Sigmoid colon (tissue), 4 donors: ENCODE results near the gene CASKIN2.

Experiments
- EP300 ChIP-seq, 4 donors: sonication (generic); formaldehyde crosslinking; IDR thresholded peaks; one replicate each; pipeline ENCODE4 v1.6.1; 2017; ENCODE audit warnings: antibody characterized with exemption in 4 of 4
- POLR2A ChIP-seq, 2 donors: fragments of 450-650 bp; IDR thresholded peaks; one replicate each; pipeline ENCODE4 v1.6.1; 2016; ENCODE audit warnings: antibody characterized with exemption in 2 of 2, mild to moderate bottlenecking in 2 of 2, moderate library complexity in 2 of 2
- POLR2AphosphoS5 ChIP-seq, 4 donors: sonication (generic); formaldehyde crosslinking; IDR thresholded peaks; one replicate each; pipeline ENCODE4 v1.6.1; 2017; ENCODE audit warnings: antibody characterized with exemption in 4 of 4
- TF ChIP-seq, protein P1 (sequence below), 4 experiments: fragments of 450-650 bp in 3 of 4; fragments of 200-600 bp in 1 of 4; IDR thresholded peaks; one replicate each; pipeline ENCODE4 v1.5.1; 2016 to 2019; ENCODE audit warnings: antibody characterized with exemption in 4 of 4, mild to moderate bottlenecking in 3 of 4, moderate library complexity in 2 of 4

DNA sequence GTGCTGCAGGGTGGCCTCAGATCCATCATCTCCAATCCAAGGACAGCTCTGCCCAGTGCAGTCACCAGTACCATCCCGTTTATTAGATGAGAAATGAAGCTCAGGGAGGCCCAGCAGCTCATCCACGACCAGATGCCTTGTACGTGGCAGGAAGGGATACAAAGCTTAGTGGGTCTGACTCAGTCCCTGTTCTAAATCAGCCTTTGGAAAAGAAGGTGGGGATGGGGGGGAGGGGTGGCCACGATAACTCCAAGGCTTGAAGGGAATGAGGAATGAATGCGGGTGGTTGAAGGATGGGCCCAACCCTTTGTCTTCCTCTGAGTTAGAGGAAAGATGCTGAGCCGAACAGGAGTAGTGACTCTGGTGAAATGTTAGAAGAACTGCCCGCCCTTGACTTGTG, 35.9 kb upstream of the CASKIN2 start:
- TF ChIP-seq EP300 (IDR thresholded peaks at IDR 0.05) (no peak), POLR2A (IDR thresholded peaks at IDR 0.05) (no peak), POLR2AphosphoS5 (IDR thresholded peaks at IDR 0.05) (no peak)
- TF ChIP-seq, protein P1, sequence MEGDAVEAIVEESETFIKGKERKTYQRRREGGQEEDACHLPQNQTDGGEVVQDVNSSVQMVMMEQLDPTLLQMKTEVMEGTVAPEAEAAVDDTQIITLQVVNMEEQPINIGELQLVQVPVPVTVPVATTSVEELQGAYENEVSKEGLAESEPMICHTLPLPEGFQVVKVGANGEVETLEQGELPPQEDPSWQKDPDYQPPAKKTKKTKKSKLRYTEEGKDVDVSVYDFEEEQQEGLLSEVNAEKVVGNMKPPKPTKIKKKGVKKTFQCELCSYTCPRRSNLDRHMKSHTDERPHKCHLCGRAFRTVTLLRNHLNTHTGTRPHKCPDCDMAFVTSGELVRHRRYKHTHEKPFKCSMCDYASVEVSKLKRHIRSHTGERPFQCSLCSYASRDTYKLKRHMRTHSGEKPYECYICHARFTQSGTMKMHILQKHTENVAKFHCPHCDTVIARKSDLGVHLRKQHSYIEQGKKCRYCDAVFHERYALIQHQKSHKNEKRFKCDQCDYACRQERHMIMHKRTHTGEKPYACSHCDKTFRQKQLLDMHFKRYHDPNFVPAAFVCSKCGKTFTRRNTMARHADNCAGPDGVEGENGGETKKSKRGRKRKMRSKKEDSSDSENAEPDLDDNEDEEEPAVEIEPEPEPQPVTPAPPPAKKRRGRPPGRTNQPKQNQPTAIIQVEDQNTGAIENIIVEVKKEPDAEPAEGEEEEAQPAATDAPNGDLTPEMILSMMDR (IDR thresholded peaks at IDR 0.05): no peak
